Erythroblast (primary cell): ENCODE measurements around the gene ARHGEF10L.

ENCODE experiments used
- GATA1 ChIP-seq: IDR thresholded peaks from 2 replicates; pipeline ENCODE4 v1.6.1; 2011; ENCODE audit warnings: low read depth, mild to moderate bottlenecking, control low read depth, low read length, moderate library complexity
- POLR2A ChIP-seq: IDR thresholded peaks from 2 replicates; pipeline ENCODE4 v1.6.1; 2011; ENCODE audit warnings: mild to moderate bottlenecking, low read length

- TF ChIP-seq POLR2A (no peak), GATA1 (no peak)
Observed at GRCh38 chr1:17574516-17574915, 35.0 kb downstream of the ARHGEF10L start.
